H1 (cell line): Measurements from ENCODE around the gene ATP13A2. TPM values are rescaled to one million over a fixed set of nuclear protein-coding genes. Genes with fewer than 3 reads are reported as not detected.

Experiments
- CTCF ChIA-PET: fragments of 300-600 bp; sonication (Branson Sonifier 250); formaldehyde crosslinking; loops from one replicate; lab custom pipeline; 2021; ENCODE audit not compliant: partially characterized antibody; lab: Charles Lee
- POLR2A ChIA-PET: fragments of 300-600 bp; sonication (Branson Sonifier 250); formaldehyde crosslinking; loops from one replicate; lab custom pipeline; 2021; ENCODE audit warnings: inconsistent platforms; ENCODE audit not compliant: partially characterized antibody; lab: Charles Lee
- DNase-seq, 2 experiments: peaks; one replicate each; pipeline versions ENCODE4 v3.0.0 to v3.0.0-alpha.2; 2010 to 2022; ENCODE audit warnings: low spot score in 2 of 2, low read depth in 1 of 2, mixed read lengths in 1 of 2
- FAIRE-seq: peaks from 2 replicates; lab custom pipeline; 2011; peaks lifted over from hg19 to GRCh38; lab: Jason Lieb, UNC
- H2AFZ ChIP-seq: 2 replicates; pipeline ENCODE4 v1.8.1; 2012; ENCODE audit warnings: low read length, inconsistent platforms
- H2AK5ac ChIP-seq: 2 replicates; pipeline ENCODE4 v1.6.1; 2013; ENCODE audit warnings: low read depth, low read length
- H2BK120ac ChIP-seq: replicated peaks from 2 replicates; pipeline ENCODE3; 2013; ENCODE audit warnings: low read depth, low read length, inconsistent platforms
- H2BK12ac ChIP-seq: 2 replicates; pipeline ENCODE4 v1.6.1; 2013; ENCODE audit warnings: low read depth, low read length
- H2BK15ac ChIP-seq: 2 replicates; pipeline ENCODE4 v1.6.1; 2013; ENCODE audit warnings: low read length
- H2BK20ac ChIP-seq: 2 replicates; pipeline ENCODE4 v1.6.1; 2013; ENCODE audit warnings: low read length
- H2BK5ac ChIP-seq: 2 replicates; pipeline ENCODE4 v1.6.1; 2013; ENCODE audit warnings: low read depth, low read length
- H3K14ac ChIP-seq: 2 replicates; pipeline ENCODE4 v1.6.1; 2013; ENCODE audit warnings: inconsistent platforms; ENCODE audit not compliant: insufficient read length
- H3K18ac ChIP-seq: 2 replicates; pipeline ENCODE4 v1.6.1; 2013; ENCODE audit warnings: low read length; ENCODE audit errors: extremely low read depth
- H3K23ac ChIP-seq: 2 replicates; pipeline ENCODE4 v1.6.1; 2013; ENCODE audit warnings: inconsistent platforms; ENCODE audit not compliant: insufficient read length
- H3K23me2 ChIP-seq: 2 replicates; pipeline ENCODE4 v1.6.1; 2013; ENCODE audit warnings: low read depth, low read length
- H3K27ac ChIP-seq: 2 replicates; pipeline ENCODE4 v1.6.1; 2011; ENCODE audit warnings: low read depth, low read length, inconsistent platforms
- H3K27me3 ChIP-seq, 4 experiments: replicated peaks in 1 of 4; 1 replicate in 1 of 4; 2 replicates in 3 of 4; pipeline versions ENCODE4 v1.6.1 to v1.8.1; 2011 to 2013; ENCODE audit warnings: low read length in 3 of 4, mild to moderate bottlenecking in 3 of 4, inconsistent platforms in 2 of 4, mixed read lengths in 2 of 4, moderate library complexity in 1 of 4; ENCODE audit not compliant: control insufficient read depth in 3 of 4, insufficient read depth in 3 of 4; ENCODE audit errors: extremely low read depth in 1 of 4
- H3K36me3 ChIP-seq, 4 experiments: 2 replicates each; pipeline versions ENCODE4 v1.6.1 to v1.8.1; 2011 to 2013; ENCODE audit warnings: mild to moderate bottlenecking in 4 of 4, low read length in 3 of 4, moderate library complexity in 2 of 4, control low read depth in 1 of 4, inconsistent platforms in 1 of 4; ENCODE audit not compliant: insufficient read depth in 4 of 4, control insufficient read depth in 2 of 4
- H3K4ac ChIP-seq: replicated peaks from 2 replicates; pipeline ENCODE3; 2013; ENCODE audit warnings: low read length, low read depth, mixed read lengths, inconsistent platforms; ENCODE audit not compliant: insufficient read length
- H3K4me1 ChIP-seq, 4 experiments: replicated peaks in 1 of 4; 1 replicate in 1 of 4; 2 replicates in 3 of 4; pipeline versions ENCODE4 v1.6.1 to v1.8.1; 2011 to 2013; ENCODE audit warnings: low read length in 3 of 4, inconsistent platforms in 2 of 4, mixed read lengths in 1 of 4; ENCODE audit not compliant: insufficient read depth in 4 of 4, control insufficient read depth in 3 of 4
- H3K4me2 ChIP-seq, 2 experiments: 2 replicates each; pipeline versions ENCODE4 v1.6.1 to v1.8.1; 2011 to 2013; ENCODE audit warnings: low read depth in 2 of 2, low read length in 2 of 2, control low read depth in 1 of 2, inconsistent platforms in 1 of 2, mild to moderate bottlenecking in 1 of 2; ENCODE audit not compliant: insufficient read depth in 1 of 2
- H3K4me3 ChIP-seq, 4 experiments: fragments of 200-600, 300-600 bp in 1 of 4; sonication (generic), shearing (Covaris generic), sonication (Bioruptor Twin) in 1 of 4; 2 replicates each; pipeline versions ENCODE4 v1.5.1 to v1.8.1; 2011 to 2016; ENCODE audit warnings: low read length in 4 of 4, low read depth in 3 of 4, control low read depth in 2 of 4, inconsistent platforms in 2 of 4, mild to moderate bottlenecking in 2 of 4, mixed read lengths in 1 of 4, moderate library complexity in 1 of 4; ENCODE audit not compliant: insufficient read depth in 2 of 4; ENCODE audit errors: extremely low read depth in 1 of 4
- H3K56ac ChIP-seq: replicated peaks from 2 replicates; pipeline ENCODE3; 2013; ENCODE audit warnings: low read depth, mild to moderate bottlenecking, mixed read lengths, low read length, inconsistent platforms; ENCODE audit not compliant: insufficient read length
- H3K79me1 ChIP-seq: 2 replicates; pipeline ENCODE4 v1.6.1; 2013; ENCODE audit warnings: low read depth, low read length, control low read depth
- H3K79me2 ChIP-seq, 2 experiments: 2 replicates each; pipeline versions ENCODE4 v1.6.1 to v1.8.1; 2012 to 2013; ENCODE audit warnings: low read length in 2 of 2, mild to moderate bottlenecking in 2 of 2, inconsistent platforms in 1 of 2; ENCODE audit not compliant: insufficient read depth in 2 of 2, control insufficient read depth in 1 of 2
- H3K9ac ChIP-seq, 4 experiments: replicated peaks in 1 of 4; 1 replicate in 1 of 4; 2 replicates in 3 of 4; pipeline versions ENCODE4 v1.6.1 to v1.8.1; 2011 to 2013; ENCODE audit warnings: low read depth in 3 of 4, low read length in 3 of 4, control low read depth in 2 of 4, mild to moderate bottlenecking in 2 of 4, moderate library complexity in 2 of 4, inconsistent platforms in 1 of 4; ENCODE audit errors: extremely low read depth in 1 of 4
- H3K9me3 ChIP-seq, 2 experiments: 2 replicates each; pipeline versions ENCODE4 v1.6.1 to v1.8.1; 2012 to 2013; ENCODE audit warnings: mild to moderate bottlenecking in 2 of 2, moderate library complexity in 2 of 2, control low read depth in 1 of 2, inconsistent platforms in 1 of 2, low read depth in 1 of 2, low read length in 1 of 2, mixed read lengths in 1 of 2; ENCODE audit not compliant: insufficient read depth in 2 of 2
- H4K20me1 ChIP-seq, 2 experiments: replicated peaks in 1 of 2; 2 replicates each; pipeline versions ENCODE3 to v1.8.1; 2011 to 2013; ENCODE audit warnings: inconsistent platforms in 2 of 2, low read length in 2 of 2, mild to moderate bottlenecking in 1 of 2; ENCODE audit not compliant: insufficient read depth in 2 of 2, control insufficient read depth in 1 of 2
- H4K5ac ChIP-seq: 2 replicates; pipeline ENCODE4 v1.6.1; 2013; ENCODE audit warnings: low read length, low read depth, mixed read lengths, inconsistent platforms; ENCODE audit not compliant: insufficient read length
- H4K8ac ChIP-seq: 2 replicates; pipeline ENCODE4 v1.8.0; 2013; ENCODE audit warnings: mild to moderate bottlenecking, moderate library complexity, low read length, inconsistent platforms; ENCODE audit not compliant: insufficient read depth; ENCODE audit errors: extremely low read depth
- H4K91ac ChIP-seq: replicated peaks from 2 replicates; pipeline ENCODE3; 2013; ENCODE audit warnings: low read length, mixed read lengths, inconsistent platforms; ENCODE audit not compliant: insufficient read length
- CEBPB ChIP-seq: IDR thresholded peaks from 2 replicates; pipeline ENCODE4 v1.6.1; 2012; ENCODE audit warnings: low read depth, low read length
- CTBP2 ChIP-seq: IDR thresholded peaks from 2 replicates; pipeline ENCODE4 v1.7.0; 2011; ENCODE audit warnings: borderline replicate concordance, mild to moderate bottlenecking, moderate library complexity, mixed read lengths, low read length; ENCODE audit not compliant: insufficient read depth, insufficient read length
- GABPA ChIP-seq: IDR thresholded peaks from 2 replicates; pipeline ENCODE4 v1.6.1; 2011; ENCODE audit warnings: mild to moderate bottlenecking, low read length, moderate library complexity, borderline replicate concordance; ENCODE audit not compliant: insufficient read depth
- JUN ChIP-seq: IDR thresholded peaks from 2 replicates; pipeline ENCODE4 v1.6.1; 2011; ENCODE audit warnings: low read depth, mild to moderate bottlenecking, improper control_type of control experiment, low read length
- MAFK ChIP-seq: IDR thresholded peaks from 2 replicates; pipeline ENCODE4 v1.6.1; 2012; ENCODE audit warnings: low read depth, mild to moderate bottlenecking, improper control_type of control experiment, low read length
- NRF1 ChIP-seq: IDR thresholded peaks from 2 replicates; pipeline ENCODE4 v1.6.1; 2011; ENCODE audit warnings: mild to moderate bottlenecking, low read depth, low read length, improper control_type of control experiment
- POU5F1 ChIP-seq: IDR thresholded peaks from 2 replicates; pipeline ENCODE4 v1.6.1; 2011; ENCODE audit warnings: low read depth, mild to moderate bottlenecking, low read length, moderate library complexity
- SIRT6 ChIP-seq: IDR thresholded peaks from one replicate; pipeline ENCODE4 v1.7.1; 2012; ENCODE audit warnings: low read length, inconsistent platforms
- TAF7 ChIP-seq: optimal IDR thresholded peaks from 2 replicates; pipeline ENCODE3; 2011; ENCODE audit warnings: low read depth, mild to moderate bottlenecking, inconsistent platforms, low read length, moderate library complexity, borderline replicate concordance
- TCF12 ChIP-seq: IDR thresholded peaks from 2 replicates; pipeline ENCODE4 v1.6.1; 2011; ENCODE audit warnings: low read depth, mild to moderate bottlenecking, low read length
- ZNF274 ChIP-seq: IDR thresholded peaks from 2 replicates; pipeline ENCODE4 v1.7.0; 2012; ENCODE audit warnings: low read length, borderline replicate concordance; ENCODE audit errors: extremely low read depth
- WGBS, 2 experiments: shearing (Covaris generic) in 1 of 2; methylation state at CpG; one replicate each; pipeline versions ENCODE4 v1.1.6 to v1.1.7; 2013 to 2015; ENCODE audit warnings: low lambda C conversion rate in 2 of 2, mixed read lengths in 2 of 2, inconsistent platforms in 1 of 2, low coverage in 1 of 2, missing lambda C conversion rate in 1 of 2; ENCODE audit not compliant: insufficient replicate concordance in 2 of 2, insufficient coverage in 1 of 2, insufficient read length in 1 of 2; ENCODE audit errors: extremely low coverage in 1 of 2, missing lambda C conversion rate in 1 of 2; 5-methylcytosine and 5-hydroxymethylcytosine counted together
- polyA plus RNA-seq, 7 experiments: library from polyadenylated mRNA; depleted of rRNA in 3 of 7; stranded (reverse) in 5 of 7; unstranded in 2 of 7; fragments of >200 nt in 5 of 7; fragments of 200-250 nt in 2 of 7; gene quantifications; 1 replicate in 5 of 7; 2 replicates in 1 of 7; 4 replicates in 1 of 7; pipeline versions ENCODE4 v1.2.1 to v1.2.3, GENCODE V29; 2011 to 2013; ENCODE audit warnings: missing spikeins in 2 of 7, mixed read lengths in 2 of 7
- total RNA-seq: library from RNA; stranded (reverse); fragmentation: NEBNext Ultra II Directional; extraction: Animal tissue kit (Norgen Biotek cat#: 25700); gene quantifications from 2 replicates; pipeline ENCODE4 v1.2.1, GENCODE V29; 2021

ATP13A2 gene
- total and polyA plus RNA-seq, 2 of the 8 experiments (the other 6 are each of a cell fraction or from before 2014, with no cell fraction given): 82.1 to 83.6 TPM

GRCh38 chr1:16986560-16986959, 25.2 kb downstream of the ATP13A2 start:
- Histone ChIP-seq H3K9ac (no peak overlapping the region), H3K18ac (peak overlapping the region; percentile 19; the same call in 1 of the 2 replicates), H2BK20ac (no peak overlapping the region), H3K23me2 (no peaks in the 10 kb centered on the region), H3K9me3 (no peaks in the 10 kb centered on the region), H3K4me2 (no peak overlapping the region), H3K23ac (no peak overlapping the region), H4K20me1 (no peaks in the 10 kb centered on the region), H3K79me1 (no peaks in the 10 kb centered on the region), H3K79me2 (no peaks in the 10 kb centered on the region), H3K4me1 (peaks cover 0 to 3% (median 1%) of the 10 kb centered on the region in 4 experiments; a peak in 2 of 7 replicates), H3K4me3 (no peak overlapping the region), H4K91ac (no peak overlapping the region), H3K27ac (no peak overlapping the region), H2AFZ (no peak overlapping the region), H3K14ac (no peak overlapping the region), H3K27me3 (no peaks in the 10 kb centered on the region), H4K8ac (no peak overlapping the region; the same call in 1 of the 2 replicates), H3K36me3 (peaks cover 0 to 9% (median 4%) of the 10 kb centered on the region in 4 experiments; a peak in 3 of 8 replicates), H2BK120ac (no peak overlapping the region), H2BK15ac (no peak overlapping the region), H3K56ac (no peak overlapping the region), H4K5ac (no peak overlapping the region), H2AK5ac (no peak overlapping the region), H3K4ac (no peak overlapping the region), H2BK5ac (no peak overlapping the region; the same call in 1 of the 2 replicates), H2BK12ac (0 out of 2 replicates have a peak overlapping the region, but pooled peaks have one; percentile 17)
- WGBS, 2 experiments: 86% methylated on average over 23 of the region's 23 CpGs; no CpG with 5 or more reads in 1 of the 2 experiments
- DNase-seq (peak in 1 of 2 experiments; percentile 65), FAIRE-seq (no peak)
- no peak for TF ChIP-seq ZNF274
- no peak for TF ChIP-seq NRF1
- TF ChIP-seq TCF12: no peak
- no peak for TF ChIP-seq CTBP2
- TF ChIP-seq GABPA: no peak
- no peak for TF ChIP-seq CEBPB
- TF ChIP-seq SIRT6: no peak
- no peak for TF ChIP-seq JUN
- no peak for TF ChIP-seq POU5F1
- TF ChIP-seq TAF7: no peak
- no peak for TF ChIP-seq MAFK
- ChIA-PET POLR2A (interaction anchor here (0.8 to 2.5 kb wide), 10 partner anchors 8 to 53 kb away, joined by 3 to 16 read pairs (median 3); no protein-coding TSS in a partner anchor), CTCF (interaction anchor here (0.6 to 14.2 kb wide), 36 partner anchors 8 to 706 kb away, joined by 3 to 267 read pairs (median 5); no protein-coding TSS in a partner anchor)
